HCT116 (cell line): ENCODE data around the gene TMF1. TPM values are rescaled to one million over a fixed set of nuclear protein-coding genes. Genes with fewer than 3 reads are reported as not detected.

Experiments used
- ATAC-seq: fragments of 200-7000 bp; cut with Tn5 transposase; 2 replicates; pipeline ENCODE4 v1.9.1; 2020; ENCODE audit warnings: mild to moderate bottlenecking, moderate library complexity
- BruUV-seq: library from RNA; stranded (reverse); fragments of 400-500 nt; replicated peaks from 2 replicates; lab custom pipeline; 2021; lab: Mats Ljungman, UMichigan
- CTCF ChIA-PET: fragments of 300-600 bp; sonication (Branson Sonifier 250); formaldehyde crosslinking; loops from one replicate; lab custom pipeline; 2021; ENCODE audit warnings: antibody characterized with exemption; lab: Charles Lee
- POLR2A ChIA-PET: fragments of 300-600, 350-600 bp; sonication (Branson Sonifier 250); formaldehyde crosslinking; loops from one replicate; lab custom pipeline; 2021; ENCODE audit warnings: antibody characterized with exemption; lab: Charles Lee
- RAD21 ChIA-PET, 2 experiments: fragments of 300-600 bp; sonication (Branson Sonifier 250); formaldehyde crosslinking; loops; one replicate each; lab custom pipeline; 2023; ENCODE audit warnings: low total read pairs in 2 of 2; ENCODE audit not compliant: uncharacterized antibody in 2 of 2, unreplicated experiment in 2 of 2, low non-redundant PET in 1 of 2; lab: Charles Lee
- DNase-seq: peaks from one replicate; pipeline ENCODE4 v3.0.0-alpha.2; 2010; ENCODE audit warnings: low read depth, low spot score
- H2AFZ ChIP-seq: fragments of 200-600 bp; shearing (Covaris generic), sonication (generic); 2 replicates; pipeline ENCODE4 v1.6.1; 2017; ENCODE audit warnings: low read depth, mixed run types, mixed read lengths, antibody characterized with exemption, low read length; ENCODE audit not compliant: poor library complexity, severe bottlenecking
- H3K27ac ChIP-seq: 2 replicates; pipeline ENCODE4 v1.5.1; 2012; ENCODE audit warnings: low read depth, low read length
- H3K27me3 ChIP-seq: fragments of 200-600 bp; sonication (generic); 2 replicates; pipeline ENCODE4 v1.6.1; 2016; ENCODE audit warnings: mixed run types, low read length, mixed read lengths; ENCODE audit not compliant: insufficient read depth
- H3K36me3 ChIP-seq, 2 experiments: fragments of 200-500 bp in 1 of 2; fragments of 200-600 bp in 1 of 2; sonication (Bioruptor generic) in 1 of 2; sonication (generic) in 1 of 2; 2 replicates each; pipeline versions ENCODE4 v1.5.1 to v1.6.1; 2014 to 2016; ENCODE audit warnings: low read length in 2 of 2, inconsistent platforms in 1 of 2, mixed read lengths in 1 of 2, mixed run types in 1 of 2; ENCODE audit not compliant: insufficient read depth in 2 of 2, control insufficient read depth in 1 of 2
- H3K4me1 ChIP-seq, 2 experiments: fragments of 200-600 bp in 1 of 2; sonication (generic) in 1 of 2; 2 replicates each; pipeline versions ENCODE4 v1.5.1 to v1.6.1; 2012 to 2017; ENCODE audit warnings: low read length in 2 of 2, inconsistent platforms in 1 of 2, mild to moderate bottlenecking in 1 of 2, mixed read lengths in 1 of 2, mixed run types in 1 of 2, moderate library complexity in 1 of 2; ENCODE audit not compliant: insufficient read depth in 2 of 2, control insufficient read depth in 1 of 2
- H3K4me2 ChIP-seq: fragments of 200-600 bp; sonication (generic); 2 replicates; pipeline ENCODE4 v1.6.1; 2017; ENCODE audit warnings: mixed run types, low read length, mixed read lengths
- H3K4me3 ChIP-seq, 2 experiments: fragments of 200-600 bp in 1 of 2; sonication (generic) in 1 of 2; replicated peaks in 1 of 2; 2 replicates each; pipeline ENCODE4 v1.5.1; 2011 to 2016; ENCODE audit warnings: low read length in 2 of 2, control low read depth in 1 of 2, low read depth in 1 of 2, mild to moderate bottlenecking in 1 of 2, mixed read lengths in 1 of 2, mixed run types in 1 of 2
- H3K79me2 ChIP-seq: fragments of 200-600 bp; sonication (generic); 2 replicates; pipeline ENCODE4 v1.6.1; 2017; ENCODE audit warnings: mild to moderate bottlenecking, mixed run types, low read length, moderate library complexity, mixed read lengths; ENCODE audit not compliant: insufficient read depth
- H3K9ac ChIP-seq: fragments of 200-600 bp; sonication (generic); 2 replicates; pipeline ENCODE4 v1.6.1; 2016; ENCODE audit warnings: low read length, mixed read lengths
- H3K9me2 ChIP-seq: fragments of 200-600 bp; sonication (generic), shearing (Covaris generic); 2 replicates; pipeline ENCODE4 v1.6.1; 2017; ENCODE audit warnings: mixed run types, mild to moderate bottlenecking, moderate library complexity; ENCODE audit not compliant: insufficient read depth
- H3K9me3 ChIP-seq, 2 experiments: fragments of 200-500 bp in 1 of 2; fragments of 200-600 bp in 1 of 2; sonication (Bioruptor generic) in 1 of 2; sonication (generic) in 1 of 2; 2 replicates each; pipeline ENCODE4 v1.6.1; 2014 to 2017; ENCODE audit warnings: low read length in 2 of 2, mixed read lengths in 2 of 2, inconsistent platforms in 1 of 2, low read depth in 1 of 2, mild to moderate bottlenecking in 1 of 2, mixed run types in 1 of 2, moderate library complexity in 1 of 2; ENCODE audit not compliant: control insufficient read depth in 1 of 2, insufficient read depth in 1 of 2
- H4K20me1 ChIP-seq: fragments of 200-600 bp; sonication (generic), shearing (Covaris generic); 2 replicates; pipeline ENCODE4 v1.6.1; 2017; ENCODE audit warnings: mixed run types, mild to moderate bottlenecking, moderate library complexity; ENCODE audit not compliant: insufficient read depth
- CBX3 ChIP-seq: IDR thresholded peaks from 2 replicates; pipeline ENCODE4 v1.6.1; 2012; ENCODE audit warnings: low read depth
- CTCF ChIP-seq, 3 experiments: fragments of 200-600 bp in 1 of 3; sonication (generic) in 1 of 3; IDR thresholded peaks in 2 of 3; conservative IDR thresholded peaks in 1 of 3; 2 replicates each; pipeline ENCODE4 v1.5.1; 2012 to 2017; ENCODE audit warnings: low read depth in 2 of 3, low read length in 2 of 3, antibody characterized with exemption in 1 of 3, borderline replicate concordance in 1 of 3, control low read depth in 1 of 3, mild to moderate bottlenecking in 1 of 3, mixed read lengths in 1 of 3, mixed run types in 1 of 3, moderate library complexity in 1 of 3; ENCODE audit not compliant: insufficient read depth in 1 of 3
- EGR1 ChIP-seq: IDR thresholded peaks from 2 replicates; pipeline ENCODE4 v1.6.1; 2012; ENCODE audit warnings: low read depth
- ELF1 ChIP-seq: IDR thresholded peaks from 2 replicates; pipeline ENCODE4 v1.6.1; 2012; ENCODE audit warnings: low read depth, borderline replicate concordance
- EZH2 ChIP-seq: fragments of 200-600 bp; sonication (generic); IDR thresholded peaks from 2 replicates; pipeline ENCODE4 v1.6.1; 2017; ENCODE audit warnings: antibody characterized with exemption, mixed run types
- FOSL1 ChIP-seq: IDR thresholded peaks from 2 replicates; pipeline ENCODE4 v1.6.1; 2012; ENCODE audit warnings: low read depth
- RAD21 ChIP-seq: IDR thresholded peaks from 2 replicates; pipeline ENCODE4 v1.6.1; 2012; ENCODE audit warnings: low read depth, mild to moderate bottlenecking
- SIN3A ChIP-seq: IDR thresholded peaks from 2 replicates; pipeline ENCODE4 v1.6.1; 2012; ENCODE audit warnings: low read depth
- YY1 ChIP-seq: IDR thresholded peaks from 2 replicates; pipeline ENCODE4 v1.6.1; 2011; ENCODE audit warnings: low read length, low read depth, moderate library complexity, mild to moderate bottlenecking; ENCODE audit not compliant: insufficient replicate concordance; ENCODE audit errors: extremely low read depth
- ZFX ChIP-seq: fragments of 450-650 bp; IDR thresholded peaks from 2 replicates; pipeline ENCODE4 v1.6.1; 2017
- ZNF274 ChIP-seq: fragments of 200-500 bp; sonication (Bioruptor generic); IDR thresholded peaks from 2 replicates; pipeline ENCODE4 v1.6.1; 2014; ENCODE audit warnings: mild to moderate bottlenecking, low read depth, low read length, inconsistent platforms
- intact Hi-C: fragments of 100-400 bp; cut with micrococcal nuclease; formaldehyde crosslinking; loops from 2 replicates; pipeline ENCODE4 v1.10.0; 2022
- total RNA-seq: library from RNA; stranded (reverse); gene quantifications from one replicate; pipeline ENCODE4 v1.2.1, GENCODE V29; 2021; ENCODE audit not compliant: unreplicated experiment
- TF ChIP-seq, protein P1 (sequence below): IDR thresholded peaks from 2 replicates; pipeline ENCODE4 v1.6.1; 2011; ENCODE audit warnings: mild to moderate bottlenecking, low read length, moderate library complexity; ENCODE audit not compliant: insufficient replicate concordance; ENCODE audit errors: extremely low read depth
- TF ChIP-seq, protein P2 (sequence below): IDR thresholded peaks from 2 replicates; pipeline ENCODE4 v1.6.1; 2012
- TF ChIP-seq, protein P3 (sequence below): IDR thresholded peaks from 2 replicates; pipeline ENCODE4 v1.6.1; 2012

TMF1 gene
- total RNA-seq, 1 experiment from 2014 or later: 27.3 TPM

DNA sequence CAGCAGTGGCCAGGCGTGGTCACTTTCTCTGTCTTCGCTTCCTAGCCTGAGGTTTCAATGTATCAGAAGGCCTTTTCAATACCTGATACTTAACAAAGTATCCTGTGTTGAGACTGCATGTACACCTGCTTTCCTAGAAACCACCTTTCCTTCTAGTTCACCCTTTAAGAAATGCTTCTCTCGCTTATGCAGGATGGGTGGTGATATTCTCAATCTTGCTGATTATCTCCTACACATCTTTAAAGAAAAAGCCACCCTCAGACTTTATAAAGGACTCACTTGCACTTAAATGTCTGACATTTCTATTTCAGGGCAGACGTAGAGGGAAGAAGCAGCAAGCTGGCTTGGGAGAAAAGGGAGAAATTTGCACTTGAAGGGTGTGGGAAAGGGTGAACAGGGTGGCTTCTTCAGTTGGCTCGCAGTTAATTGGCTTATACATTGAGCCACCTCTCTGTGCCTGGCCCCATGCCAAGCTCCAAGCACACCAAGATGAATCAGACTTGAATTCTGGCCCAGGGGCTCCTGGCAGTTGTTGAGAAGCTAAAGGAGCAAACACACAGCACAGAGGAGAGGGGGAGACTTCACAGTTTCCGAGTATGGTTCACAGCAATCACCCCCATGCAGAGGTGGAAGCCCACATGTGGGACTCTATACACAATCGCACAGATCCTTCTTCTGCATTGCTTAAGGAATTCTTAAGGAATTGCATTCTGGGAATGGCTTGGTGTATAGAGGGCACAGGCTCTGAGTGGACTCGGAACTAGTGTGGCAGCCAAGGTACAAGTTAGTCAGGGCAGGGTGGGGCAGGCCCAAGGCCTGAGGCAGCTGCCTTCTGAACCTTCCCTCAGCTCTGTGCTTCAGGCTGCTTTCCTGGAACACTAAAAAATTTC is 33.9 kb upstream of the TMF1 start (continued):
- TF ChIP-seq ZNF274 (no peak), CBX3 (0 out of 2 replicates have a peak, but pooled peaks have one; percentile 44), RAD21 (0 out of 2 replicates have a peak, but pooled peaks have one; percentile 8), EZH2 (no peak), SIN3A (no peak; the same call in 1 of the 2 replicates), FOSL1 (peak; percentile 55), ELF1 (no peak)
- TF ChIP-seq, protein P1, sequence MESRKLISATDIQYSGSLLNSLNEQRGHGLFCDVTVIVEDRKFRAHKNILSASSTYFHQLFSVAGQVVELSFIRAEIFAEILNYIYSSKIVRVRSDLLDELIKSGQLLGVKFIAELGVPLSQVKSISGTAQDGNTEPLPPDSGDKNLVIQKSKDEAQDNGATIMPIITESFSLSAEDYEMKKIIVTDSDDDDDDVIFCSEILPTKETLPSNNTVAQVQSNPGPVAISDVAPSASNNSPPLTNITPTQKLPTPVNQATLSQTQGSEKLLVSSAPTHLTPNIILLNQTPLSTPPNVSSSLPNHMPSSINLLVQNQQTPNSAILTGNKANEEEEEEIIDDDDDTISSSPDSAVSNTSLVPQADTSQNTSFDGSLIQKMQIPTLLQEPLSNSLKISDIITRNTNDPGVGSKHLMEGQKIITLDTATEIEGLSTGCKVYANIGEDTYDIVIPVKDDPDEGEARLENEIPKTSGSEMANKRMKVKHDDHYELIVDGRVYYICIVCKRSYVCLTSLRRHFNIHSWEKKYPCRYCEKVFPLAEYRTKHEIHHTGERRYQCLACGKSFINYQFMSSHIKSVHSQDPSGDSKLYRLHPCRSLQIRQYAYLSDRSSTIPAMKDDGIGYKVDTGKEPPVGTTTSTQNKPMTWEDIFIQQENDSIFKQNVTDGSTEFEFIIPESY: no peak
- TF ChIP-seq, protein P2, sequence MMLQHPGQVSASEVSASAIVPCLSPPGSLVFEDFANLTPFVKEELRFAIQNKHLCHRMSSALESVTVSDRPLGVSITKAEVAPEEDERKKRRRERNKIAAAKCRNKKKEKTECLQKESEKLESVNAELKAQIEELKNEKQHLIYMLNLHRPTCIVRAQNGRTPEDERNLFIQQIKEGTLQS: no peak
- TF ChIP-seq, all 23 proteins: peak for 6

DNA sequence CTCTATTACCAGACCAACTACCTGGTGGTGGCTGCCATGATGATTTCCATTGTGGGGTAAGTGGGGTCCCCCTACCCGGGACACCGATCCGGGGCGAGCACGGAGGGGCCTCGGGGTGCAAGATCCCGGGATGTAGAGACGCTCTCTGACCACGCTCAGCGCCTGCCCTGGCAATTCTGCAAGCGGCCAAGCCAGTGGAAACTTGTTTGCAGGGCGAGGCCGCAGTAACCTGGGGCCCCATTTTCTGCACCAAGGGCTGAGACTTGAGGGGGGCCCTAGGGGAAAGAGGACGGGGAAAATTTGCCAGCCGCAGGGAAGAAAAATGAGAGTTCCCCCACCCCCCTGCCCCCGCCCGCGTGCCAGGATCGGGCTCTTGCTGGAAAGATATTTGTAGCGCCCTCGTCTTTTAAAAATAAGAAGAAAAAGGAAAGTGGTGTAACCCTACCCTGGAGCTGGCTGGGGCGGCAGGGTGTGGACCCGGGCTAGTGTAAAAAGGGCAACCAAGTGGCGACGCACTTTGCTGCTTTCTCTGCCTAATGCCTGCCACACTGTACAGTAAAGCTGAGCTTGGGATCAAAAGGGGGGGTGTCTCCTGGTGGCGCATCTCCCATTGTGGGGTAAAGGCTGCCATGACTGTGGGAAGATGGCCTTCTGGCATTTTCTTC is 33.2 kb upstream of the TMF1 start:
- Histone ChIP-seq H2AFZ (no peak overlapping the region), H3K4me1 (peaks cover 39 to 84% of the 10 kb centered on the region in 2 experiments), H3K27ac (peak overlapping the region; percentile 70), H3K9ac (peak overlapping the region; percentile 77), H3K9me2 (no peaks in the 10 kb centered on the region), H3K79me2 (peaks cover 38% of the 10 kb centered on the region), H3K4me2 (peak overlapping the region; percentile 85), H3K27me3 (no peaks in the 10 kb centered on the region), H3K36me3 (no peaks in the 10 kb centered on the region), H3K4me3 (peak overlapping the region; percentile 80 to 84), H4K20me1 (no peaks in the 10 kb centered on the region), H3K9me3 (no peaks in the 10 kb centered on the region)
- TSS peak; percentile 39 for BruUV-seq
- POLR2A ChIA-PET: interaction anchor here (1.1 to 1.8 kb wide), 3 partner anchors 12 to 33 kb away, joined by 3 to 5 read pairs (median 3); no protein-coding TSS in a partner anchor
- RAD21 ChIA-PET: no interaction called here
- intact Hi-C loops: no loop called here
- ATAC-seq: peak; percentile 12
- CTCF ChIA-PET: interaction anchor here (0.6 kb wide), 1 partner anchor 100 kb away, joined by 3 read pairs; no protein-coding TSS in a partner anchor
- no peak for TF ChIP-seq CTCF (IDR thresholded peaks at IDR 0.05 in 2 of 3, conservative IDR thresholded peaks at IDR 0.05 in 1 of 3; ENCODE audit: borderline replicate concordance in 1 of 3, insufficient read depth in 1 of 3, low read depth in 2 of 3, low read length in 2 of 3)
- no peak for TF ChIP-seq EGR1
- 0 out of 2 replicates have a peak, but pooled peaks have one; percentile 19 for TF ChIP-seq ZFX
- TF ChIP-seq, protein P3, sequence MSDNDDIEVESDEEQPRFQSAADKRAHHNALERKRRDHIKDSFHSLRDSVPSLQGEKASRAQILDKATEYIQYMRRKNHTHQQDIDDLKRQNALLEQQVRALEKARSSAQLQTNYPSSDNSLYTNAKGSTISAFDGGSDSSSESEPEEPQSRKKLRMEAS: 0 out of 2 replicates have a peak, but pooled peaks have one; percentile 6
- TF ChIP-seq YY1: peak; percentile 37
- DNase-seq: no peak
